Measurements from ENCODE around the gene CBLC.
A peak's percentile ranks its signal among the peaks of the same experiment; 100 is the strongest.

CBLC gene

GRCh38 chr19:44777715-44778347 lies at the start of gene CBLC:
CBLC (plus strand) TSS chr19:44777890; CDS start chr19:44777932, 42 bp downstream.
- DNase-seq (ENCODE audit: low spot score), result no peak

- no peak for DNase-seq (ENCODE audit: low spot score)
Measured at GRCh38 chr19:44728178-44728577, 49.5 kb upstream of the CBLC start.

GRCh38 chr19:44729516-44730033 lies 48.1 kb upstream of the CBLC start:
- no peak for DNase-seq (ENCODE audit: low spot score)

GRCh38 chr19:44731081-44731480 lies 46.6 kb upstream of the CBLC start:
- DNase-seq (ENCODE audit: low spot score), result no peak

- DNase-seq (ENCODE audit: low spot score), result no peak
Measured at GRCh38 chr19:44731622-44732021, 46.1 kb upstream of the CBLC start.

GRCh38 chr19:44732235-44733014 lies 45.3 kb upstream of the CBLC start:
- no peak for DNase-seq (ENCODE audit: low spot score)

- DNase-seq (ENCODE audit: low spot score), result no peak
Measured at GRCh38 chr19:44734357-44734756, 43.3 kb upstream of the CBLC start.

GRCh38 chr19:44735011-44735410 lies 42.7 kb upstream of the CBLC start:
- DNase-seq (ENCODE audit: low spot score), result no peak

- no peak for DNase-seq (ENCODE audit: low spot score)
Measured at GRCh38 chr19:44737238-44738071, 40.2 kb upstream of the CBLC start.

- no peak for DNase-seq (ENCODE audit: low spot score)
Measured at GRCh38 chr19:44738136-44738535, 39.6 kb upstream of the CBLC start.

- DNase-seq (ENCODE audit: low spot score), result no peak
Measured at GRCh38 chr19:44738603-44739558, 38.8 kb upstream of the CBLC start.

GRCh38 chr19:44740351-44740824 lies 37.3 kb upstream of the CBLC start:
- DNase-seq (ENCODE audit: low spot score), result no peak

GRCh38 chr19:44741258-44741731 lies 36.4 kb upstream of the CBLC start:
- DNase-seq (ENCODE audit: low spot score), result no peak

- peak; percentile 96 for DNase-seq (ENCODE audit: low spot score)
Measured at GRCh38 chr19:44741841-44742329, 35.8 kb upstream of the CBLC start.

GRCh38 chr19:44742330-44743061 lies 35.2 kb upstream of the CBLC start:
- no peak for DNase-seq (ENCODE audit: low spot score)

- no peak for DNase-seq (ENCODE audit: low spot score)
Measured at GRCh38 chr19:44744871-44745332, 32.8 kb upstream of the CBLC start.

- peak; percentile 77 for DNase-seq (ENCODE audit: low spot score)
Measured at GRCh38 chr19:44745341-44745831, 32.3 kb upstream of the CBLC start.

- DNase-seq (ENCODE audit: low spot score), result no peak
Measured at GRCh38 chr19:44745887-44746600, 31.6 kb upstream of the CBLC start.

GRCh38 chr19:44746616-44746945 lies 31.1 kb upstream of the CBLC start:
- no peak for DNase-seq (ENCODE audit: low spot score)
